IPS DF 6.9 (cell line): Measurements from ENCODE around the gene SLC16A9.

Experiments used
- DNase-seq: peaks from one replicate; pipeline ENCODE4 v3.0.0-alpha.2; 2013; ENCODE audit warnings: low read depth, low spot score
- H3K27ac ChIP-seq: one replicate; pipeline ENCODE4 v1.5.1; 2013; ENCODE audit warnings: low read length, control low read depth
- H3K27me3 ChIP-seq: 2 replicates; pipeline ENCODE4 v1.6.1; 2013; ENCODE audit warnings: mild to moderate bottlenecking, low read length; ENCODE audit not compliant: control insufficient read depth, insufficient read depth
- H3K36me3 ChIP-seq: 2 replicates; pipeline ENCODE4 v1.6.1; 2013; ENCODE audit warnings: low read length; ENCODE audit not compliant: control insufficient read depth, insufficient read depth
- H3K4me1 ChIP-seq: 2 replicates; pipeline ENCODE4 v1.6.1; 2013; ENCODE audit warnings: low read length; ENCODE audit not compliant: control insufficient read depth, insufficient read depth
- H3K4me3 ChIP-seq: 2 replicates; pipeline ENCODE4 v1.5.1; 2013; ENCODE audit warnings: mild to moderate bottlenecking, low read length
- H3K9me3 ChIP-seq: 2 replicates; pipeline ENCODE4 v1.6.1; 2013; ENCODE audit warnings: low read length, inconsistent platforms; ENCODE audit not compliant: control insufficient read depth, insufficient read depth
- WGBS: extraction: QIAGEN DNeasy Blood & Tissue Kit; methylation state at CpG from one replicate; pipeline ENCODE4 v1.1.7; 2013; ENCODE audit warnings: mixed read lengths, missing lambda C conversion rate; ENCODE audit not compliant: insufficient read length, insufficient coverage; 5-methylcytosine and 5-hydroxymethylcytosine counted together

SLC16A9 gene

GRCh38 chr10:59618666-59619065, 91.0 kb downstream of the SLC16A9 start:
- no CpG with 5 or more reads among the region's 4 CpGs for WGBS
- no peak overlapping the region for H3K27ac ChIP-seq
- H3K4me3 ChIP-seq = no peak overlapping the region
- DNase-seq = no peak
- no peaks in the 10 kb centered on the region for H3K9me3 ChIP-seq
- no peaks in the 10 kb centered on the region for H3K36me3 ChIP-seq
- H3K4me1 ChIP-seq = no peaks in the 10 kb centered on the region
- no peaks in the 10 kb centered on the region; the same call in 1 of the 2 replicates for H3K27me3 ChIP-seq

- WGBS = no CpG with 5 or more reads among the region's 1 CpG
- Histone ChIP-seq H3K4me1 (no peaks in the 10 kb centered on the region), H3K4me3 (no peak overlapping the region), H3K9me3 (no peaks in the 10 kb centered on the region), H3K27me3 (no peaks in the 10 kb centered on the region; the same call in 1 of the 2 replicates), H3K27ac (no peak overlapping the region), H3K36me3 (no peaks in the 10 kb centered on the region)
- no peak for DNase-seq
These were observed 91.7 kb downstream of the SLC16A9 start for GRCh38 chr10:59617996-59618395.

DNA sequence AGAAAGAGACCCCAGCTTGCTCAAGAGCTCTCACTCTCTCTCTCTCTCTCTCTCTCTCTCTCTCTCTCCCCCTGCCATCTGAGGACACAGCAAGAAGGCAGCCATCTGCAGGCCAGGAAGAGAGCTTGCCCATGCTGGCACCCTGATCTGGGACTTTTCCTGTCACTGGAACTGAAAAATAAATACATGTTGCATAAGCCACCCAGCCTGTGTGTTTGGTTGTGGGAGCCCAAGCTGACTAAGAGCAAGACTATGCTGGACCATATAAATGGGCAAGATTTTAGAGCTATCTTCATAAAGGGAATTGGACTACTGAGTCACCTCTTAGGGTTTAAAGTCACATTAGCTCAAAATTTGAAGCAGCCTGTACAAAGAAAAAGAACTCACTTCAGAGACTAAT, 98.6 kb downstream of the SLC16A9 start:
- Histone ChIP-seq H3K36me3 (no peaks in the 10 kb centered on the region), H3K27me3 (no peaks in the 10 kb centered on the region), H3K4me1 (no peaks in the 10 kb centered on the region), H3K4me3 (no peak overlapping the region), H3K9me3 (no peaks in the 10 kb centered on the region), H3K27ac (no peak overlapping the region)
- no peak for DNase-seq

- WGBS = no CpG with 5 or more reads among the region's 4 CpGs
- DNase-seq = no peak
- H3K27me3 ChIP-seq = no peaks in the 10 kb centered on the region
- no peak overlapping the region for H3K4me3 ChIP-seq
- no peak overlapping the region for H3K27ac ChIP-seq
- no peaks in the 10 kb centered on the region for H3K9me3 ChIP-seq
- H3K4me1 ChIP-seq = no peaks in the 10 kb centered on the region
- H3K36me3 ChIP-seq = no peaks in the 10 kb centered on the region
These were observed 101.7 kb downstream of the SLC16A9 start for GRCh38 chr10:59607970-59608369.

DNA sequence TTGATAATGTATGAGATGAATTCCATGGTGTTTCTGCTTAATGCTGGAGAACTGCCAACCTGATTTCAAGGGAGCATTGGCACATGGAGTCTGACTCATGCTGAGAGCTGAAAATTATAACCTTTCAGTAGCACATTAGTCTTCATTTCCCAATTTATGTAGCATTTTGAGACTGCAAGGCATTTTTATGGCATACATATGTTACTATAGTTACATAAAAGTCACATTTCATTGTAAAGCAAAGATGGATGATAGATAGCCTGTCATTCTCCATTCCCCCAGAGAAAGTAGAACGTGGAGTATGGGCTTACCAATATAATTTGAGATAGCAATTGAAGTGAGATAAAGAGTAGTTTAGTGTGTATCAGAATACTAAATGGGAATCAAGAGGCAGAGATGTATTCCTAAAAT, 103.1 kb downstream of the SLC16A9 start:
- H3K36me3 ChIP-seq = no peaks in the 10 kb centered on the region
- no peaks in the 10 kb centered on the region for H3K9me3 ChIP-seq
- WGBS = no CpG with 5 or more reads among the region's 1 CpG
- no peak for DNase-seq
- H3K27me3 ChIP-seq = no peaks in the 10 kb centered on the region
- H3K27ac ChIP-seq = no peak overlapping the region
- H3K4me1 ChIP-seq = no peaks in the 10 kb centered on the region
- no peak overlapping the region for H3K4me3 ChIP-seq

GRCh38 chr10:59601985-59602384, 107.7 kb downstream of the SLC16A9 start:
- no CpG with 5 or more reads among the region's 3 CpGs for WGBS
- Histone ChIP-seq H3K4me3 (no peak overlapping the region), H3K4me1 (no peaks in the 10 kb centered on the region), H3K36me3 (no peaks in the 10 kb centered on the region), H3K27me3 (no peaks in the 10 kb centered on the region), H3K27ac (no peak overlapping the region), H3K9me3 (no peaks in the 10 kb centered on the region)
- no peak for DNase-seq
